GM21423 (cell line): Measurements from ENCODE around the gene WEE1.

ENCODE experiments used
- ATAC-seq: cut with Tn5 transposase; IDR thresholded peaks from one replicate; pipeline ENCODE4 v1.9.1; 2021; ENCODE audit warnings: mild to moderate bottlenecking, moderate library complexity; ENCODE audit not compliant: unreplicated experiment

Gene WEE1

GRCh38 chr11:9565822-9566560, 7.5 kb upstream of the WEE1 start:
- ATAC-seq: peak; percentile 87

- ATAC-seq: no peak
Observed at GRCh38 chr11:9566561-9567063, 6.9 kb upstream of the WEE1 start.

DNA sequence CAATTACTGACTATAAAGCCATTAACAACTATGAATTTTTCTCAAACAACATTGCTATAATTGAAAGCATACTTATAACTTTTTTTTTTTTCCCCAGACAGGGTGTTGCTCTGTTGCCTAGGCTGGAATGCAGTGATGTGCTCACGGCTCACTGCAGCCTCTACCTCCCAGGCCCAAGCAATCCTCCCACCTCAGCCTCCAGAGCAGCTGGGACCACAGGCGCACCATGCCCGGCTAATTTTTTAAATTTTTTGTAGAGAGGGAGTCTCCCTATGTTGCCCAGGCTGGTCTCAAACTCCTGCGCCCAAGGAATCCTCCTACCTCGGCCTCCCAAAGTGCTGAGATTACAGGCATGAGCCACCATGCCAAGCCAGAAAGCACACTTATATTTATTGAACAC, 6.1 kb upstream of the WEE1 start:
- no peak for ATAC-seq

GRCh38 chr11:9568161-9568853, 5.2 kb upstream of the WEE1 start:
- no peak for ATAC-seq

DNA sequence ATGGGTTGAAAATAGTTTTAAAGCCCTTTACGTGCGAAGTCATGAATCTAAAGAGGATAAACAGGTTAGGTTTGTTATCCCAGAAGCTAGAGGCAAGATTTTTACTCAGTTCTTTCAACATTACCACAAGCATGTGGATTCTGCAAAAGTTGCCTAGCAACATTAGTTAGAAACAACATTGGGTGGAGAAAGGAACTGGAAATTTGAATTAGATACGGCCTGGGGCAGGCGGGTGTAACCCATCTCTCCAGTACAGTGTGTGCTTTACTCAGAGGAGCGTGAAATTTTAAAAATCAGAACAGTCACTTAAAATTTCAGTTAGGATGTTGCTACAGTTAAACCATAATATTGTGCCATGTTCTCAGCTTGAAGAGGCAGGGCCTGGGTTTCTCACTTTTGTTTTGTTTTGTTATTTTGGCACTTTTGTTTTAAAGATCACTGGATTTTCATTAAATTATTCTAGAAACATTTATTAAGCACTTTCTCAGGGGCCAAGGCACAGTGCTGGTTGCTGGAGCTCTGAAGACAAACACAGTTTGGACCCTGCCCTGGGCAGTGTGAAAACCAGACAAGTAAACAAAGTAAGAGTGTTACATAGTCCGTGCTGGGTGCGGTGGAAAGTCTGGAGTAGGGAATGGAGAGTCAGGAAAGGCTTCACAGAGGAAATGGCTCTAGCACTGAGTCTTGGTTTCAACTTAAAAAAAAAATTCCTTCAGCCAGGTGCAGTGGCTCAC, 4.4 kb upstream of the WEE1 start:
- ATAC-seq: no peak

DNA sequence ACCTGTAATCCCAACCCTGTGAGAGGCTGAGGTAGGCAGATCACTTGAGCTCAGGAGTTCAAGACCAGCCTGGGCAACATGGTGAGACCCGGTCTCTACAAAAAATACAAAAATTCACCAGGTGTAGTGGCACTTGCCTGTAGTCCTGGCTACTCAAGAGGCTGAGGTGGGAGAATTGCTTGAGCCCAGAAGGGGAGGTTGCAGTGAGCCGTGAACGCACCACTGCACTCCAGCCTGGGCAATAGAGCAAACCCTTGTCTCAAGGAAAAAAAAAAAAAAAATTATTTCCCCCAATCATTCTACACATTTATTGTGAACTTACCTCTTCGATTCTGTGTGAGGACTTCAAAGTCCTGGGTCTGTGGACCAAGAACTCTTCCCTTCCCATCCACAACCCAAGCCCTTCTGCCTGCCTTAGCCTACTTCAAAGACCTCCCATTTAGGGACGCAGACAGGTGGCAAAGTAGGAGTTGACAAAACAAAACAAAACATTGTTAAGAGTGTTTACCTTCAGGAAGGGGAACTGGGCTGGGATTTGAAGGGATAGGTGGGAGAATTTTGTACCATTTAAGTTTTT, 3.8 kb upstream of the WEE1 start:
- no peak for ATAC-seq

DNA sequence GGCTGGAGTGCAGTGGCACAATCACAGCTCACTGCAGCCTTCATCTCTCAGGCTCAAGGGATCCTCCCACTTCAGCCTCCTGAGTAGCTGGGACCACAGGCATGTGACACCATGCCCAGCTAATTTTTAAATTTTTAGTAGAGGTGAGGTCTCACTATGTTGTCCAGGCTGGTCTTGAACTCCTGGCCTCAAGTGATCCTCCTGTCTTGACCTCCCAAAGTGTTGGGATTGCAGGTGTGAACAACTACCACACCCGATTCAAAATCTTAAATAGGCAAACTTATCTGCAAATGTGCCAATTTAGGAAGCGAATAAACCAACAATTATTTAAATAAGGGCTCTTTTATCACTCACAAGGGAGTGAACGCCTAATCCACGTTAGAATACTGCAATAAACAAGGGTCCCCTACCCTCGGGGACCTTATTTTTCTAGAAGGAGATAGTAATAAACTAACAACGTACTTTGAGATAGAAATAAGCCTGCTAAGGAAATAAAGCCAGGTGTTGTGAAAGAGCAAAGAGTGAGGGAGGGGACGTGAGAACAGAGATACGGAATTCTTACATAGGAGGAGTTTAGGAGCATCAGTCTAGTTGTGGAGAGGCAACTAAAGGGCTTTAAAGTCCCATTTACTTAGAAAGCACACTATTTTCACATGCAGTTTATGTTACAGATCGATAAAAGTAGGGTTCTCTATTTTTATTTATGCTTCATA, 3.0 kb upstream of the WEE1 start:
- no peak for ATAC-seq

DNA sequence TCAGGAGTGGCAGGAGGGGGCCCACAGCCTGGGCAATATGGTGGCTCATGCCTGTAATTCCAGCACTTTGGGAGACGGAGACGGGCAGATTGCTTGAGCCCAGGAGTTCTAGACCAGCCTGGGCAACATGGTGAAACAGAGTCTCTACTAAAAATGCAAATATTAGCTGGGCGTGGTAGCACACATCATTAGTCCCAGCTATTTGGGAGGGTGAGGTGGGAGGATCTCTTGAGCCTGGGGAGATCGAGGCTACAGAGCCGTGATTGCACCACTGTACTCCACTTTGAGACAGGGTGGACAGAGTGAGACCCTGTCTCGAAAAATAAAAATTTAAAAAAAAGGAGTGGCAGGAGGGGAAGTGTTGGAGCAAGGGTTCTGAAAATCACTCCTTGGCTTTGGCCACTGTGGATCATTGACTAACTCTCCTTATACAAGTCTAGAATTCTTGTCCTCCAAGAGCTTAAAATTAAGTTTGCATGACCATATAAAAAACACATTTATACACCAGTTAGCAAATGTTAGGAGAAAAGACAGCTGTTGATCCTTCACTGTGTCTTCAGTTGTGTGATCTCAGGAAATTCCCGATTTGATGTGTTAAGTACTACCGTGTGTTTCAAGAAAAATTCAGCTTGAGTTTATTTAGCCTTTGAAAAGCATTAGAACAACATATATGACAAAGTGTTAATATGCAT, 2.3 kb upstream of the WEE1 start:
- no peak for ATAC-seq

DNA sequence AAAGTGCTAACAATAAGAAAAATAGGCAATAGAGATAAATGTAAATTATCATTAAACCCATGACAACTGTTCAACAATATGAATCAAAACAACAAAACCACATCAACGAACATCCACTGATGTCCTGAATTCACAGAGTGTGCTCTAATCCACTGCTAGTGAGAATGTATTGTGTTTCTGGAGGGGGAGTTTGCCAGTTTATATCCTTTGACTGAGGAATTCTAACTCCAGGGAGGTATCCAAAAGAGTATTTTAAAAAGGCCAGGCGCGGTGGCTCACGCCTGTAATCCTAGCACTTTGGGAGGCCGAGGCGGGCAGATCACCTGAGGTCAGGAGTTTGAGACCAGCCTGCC, 1.7 kb upstream of the WEE1 start:
- no peak for ATAC-seq

GRCh38 chr11:9573775-9574621, 528 bp downstream of the WEE1 start:
- peak; percentile 6 for ATAC-seq

GRCh38 chr11:9574622-9575259, 1.3 kb downstream of the WEE1 start:
- ATAC-seq: no peak

DNA sequence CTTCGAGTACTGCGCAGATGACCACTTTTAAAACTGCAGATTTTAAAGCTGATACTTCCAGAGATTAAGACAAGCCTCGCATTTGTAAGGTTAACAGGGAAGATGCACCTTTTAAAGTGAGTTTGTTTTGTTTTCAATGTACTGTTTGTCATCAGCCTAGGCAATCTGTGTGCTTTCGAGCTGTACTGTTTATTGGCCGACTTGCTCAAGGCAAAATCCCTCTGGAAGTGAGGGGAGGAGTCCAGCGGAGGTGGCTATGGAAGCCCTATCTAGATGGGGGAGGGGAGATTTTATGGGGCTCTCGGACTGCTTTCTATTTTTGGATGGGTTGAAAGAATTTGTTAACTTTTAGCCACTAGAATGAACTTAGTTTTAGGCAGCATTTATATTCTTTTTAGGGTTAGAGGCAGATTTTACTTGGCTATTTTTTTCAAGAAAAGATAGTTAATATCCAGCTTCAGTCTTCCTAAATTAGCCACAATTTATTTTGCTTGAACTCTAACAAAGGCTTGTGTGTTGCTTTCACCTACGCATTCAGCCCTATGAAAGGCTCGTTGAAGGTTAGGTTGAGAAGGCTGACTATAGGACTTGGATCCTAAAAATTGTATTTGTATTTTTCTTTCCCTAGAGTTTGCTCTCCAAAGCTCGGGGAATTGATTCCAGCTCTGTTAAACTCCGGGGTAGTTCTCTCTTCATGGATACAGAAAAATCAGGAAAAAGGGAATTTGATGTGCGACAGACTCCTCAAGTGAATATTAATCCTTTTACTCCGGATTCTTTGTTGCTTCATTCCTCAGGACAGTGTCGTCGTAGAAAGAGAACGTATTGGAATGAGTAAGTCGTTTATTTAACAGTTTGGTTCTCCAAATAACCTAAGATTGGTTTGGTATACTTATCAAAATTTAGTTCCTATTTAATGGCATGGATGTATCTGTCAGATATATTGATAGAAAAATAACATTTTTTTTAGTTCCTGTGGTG, 2.1 kb downstream of the WEE1 start:
- no peak for ATAC-seq

GRCh38 chr11:9576701-9577381, 3.4 kb downstream of the WEE1 start:
- ATAC-seq: no peak

- no peak for ATAC-seq
Observed at GRCh38 chr11:9577556-9577955, 4.1 kb downstream of the WEE1 start.

DNA sequence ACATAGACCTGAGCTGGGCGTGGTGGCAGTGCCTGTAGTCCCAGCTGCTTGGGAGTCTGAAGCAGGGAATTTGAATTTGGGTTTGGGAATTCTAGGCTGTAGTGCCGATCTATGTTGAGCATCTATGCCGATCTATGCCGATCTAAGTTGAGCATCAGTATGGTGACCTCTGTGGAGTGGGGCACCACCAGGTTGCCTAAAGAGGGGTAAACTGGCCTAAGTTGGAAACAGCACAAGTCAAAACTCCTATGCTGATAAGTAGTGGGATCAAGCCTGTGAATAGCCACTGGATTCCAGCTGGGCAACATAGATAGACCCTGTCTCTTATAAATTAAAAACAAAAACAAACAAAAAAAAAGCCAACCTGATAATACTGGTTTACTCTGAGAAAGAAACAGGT, 7.4 kb downstream of the WEE1 start:
- ATAC-seq: no peak

- ATAC-seq: no peak
Observed at GRCh38 chr11:9581556-9582161, 8.2 kb downstream of the WEE1 start.

GRCh38 chr11:9590717-9591116, 17.2 kb downstream of the WEE1 start:
- ATAC-seq: no peak
